HG03196 (cell line): Measurements from ENCODE around the gene RCBTB2.

Experiments
- ATAC-seq: cut with Tn5 transposase; IDR thresholded peaks from one replicate; pipeline ENCODE4 v1.9.1; 2021; ENCODE audit not compliant: unreplicated experiment

Gene RCBTB2

GRCh38 chr13:48531416-48532255 is 1.2 kb downstream of the RCBTB2 start:
- no peak for ATAC-seq

- no peak for ATAC-seq
These were observed 2.0 kb downstream of the RCBTB2 start for GRCh38 chr13:48530833-48531232.

GRCh38 chr13:48528720-48529119 is 4.2 kb downstream of the RCBTB2 start:
- no peak for ATAC-seq

- no peak for ATAC-seq
These were observed 4.9 kb downstream of the RCBTB2 start for GRCh38 chr13:48527955-48528354.

DNA sequence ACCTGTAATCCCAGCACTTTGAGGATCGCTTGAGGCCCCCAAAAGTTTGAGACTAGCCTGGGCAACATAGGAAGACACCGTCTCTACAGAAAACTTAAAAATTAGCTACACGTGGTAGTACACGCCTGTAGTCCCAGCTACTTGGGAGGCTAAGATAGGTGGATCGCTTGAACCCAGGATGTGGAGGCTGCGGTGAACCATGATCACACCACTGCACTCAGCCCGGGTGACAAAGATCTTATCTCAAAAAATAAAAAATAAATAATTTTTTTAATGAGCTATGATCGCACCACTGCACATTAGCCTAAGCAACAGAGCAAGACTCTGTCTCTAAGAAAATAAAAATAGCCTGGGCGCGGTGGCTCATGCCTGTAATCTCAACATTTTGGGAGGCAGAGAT is 6.6 kb downstream of the RCBTB2 start:
- no peak for ATAC-seq

- ATAC-seq = no peak
These were observed 14.8 kb downstream of the RCBTB2 start for GRCh38 chr13:48518083-48518482.

- ATAC-seq = no peak
These were observed 17.1 kb downstream of the RCBTB2 start for GRCh38 chr13:48515732-48516131.

DNA sequence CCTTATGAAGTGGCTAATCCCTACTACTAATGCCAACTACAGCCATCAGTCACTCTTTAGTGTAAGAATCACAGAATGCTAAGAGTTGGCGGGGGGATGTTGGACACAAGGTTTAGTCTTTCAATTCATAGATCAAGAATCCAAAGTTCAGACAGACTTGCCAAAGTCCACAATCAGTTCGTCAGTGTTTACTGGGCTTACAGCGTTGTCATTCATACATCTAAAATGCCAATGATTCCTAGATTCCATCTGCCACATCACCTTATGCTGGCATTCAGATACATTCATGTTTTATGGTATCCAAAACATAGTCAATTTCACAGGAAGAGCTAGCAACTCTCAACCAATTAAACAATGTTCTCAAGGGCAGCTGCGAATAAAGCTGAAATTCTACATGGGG is 18.1 kb downstream of the RCBTB2 start:
- no peak for ATAC-seq

- no peak for ATAC-seq
These were observed 21.2 kb downstream of the RCBTB2 start for GRCh38 chr13:48511621-48512230.

DNA sequence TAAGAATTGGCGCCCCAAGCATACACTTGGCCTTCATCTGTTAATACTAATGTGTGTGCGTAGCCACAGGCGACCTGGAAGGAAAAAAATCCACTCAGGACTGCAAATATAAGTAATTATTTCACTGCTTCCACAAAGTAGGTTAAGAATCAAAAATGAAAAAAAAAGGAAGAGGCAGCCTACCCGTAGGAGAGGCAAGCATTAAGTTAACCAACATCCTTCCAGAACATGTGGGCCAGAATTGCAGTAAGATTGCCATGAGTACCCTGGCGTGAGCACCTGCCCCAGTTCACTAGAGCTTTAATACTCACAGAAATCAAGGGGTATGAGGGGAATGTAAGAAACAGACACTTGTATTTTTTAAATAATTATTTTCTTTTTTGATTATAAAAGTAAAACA is 22.2 kb downstream of the RCBTB2 start:
- no peak for ATAC-seq

DNA sequence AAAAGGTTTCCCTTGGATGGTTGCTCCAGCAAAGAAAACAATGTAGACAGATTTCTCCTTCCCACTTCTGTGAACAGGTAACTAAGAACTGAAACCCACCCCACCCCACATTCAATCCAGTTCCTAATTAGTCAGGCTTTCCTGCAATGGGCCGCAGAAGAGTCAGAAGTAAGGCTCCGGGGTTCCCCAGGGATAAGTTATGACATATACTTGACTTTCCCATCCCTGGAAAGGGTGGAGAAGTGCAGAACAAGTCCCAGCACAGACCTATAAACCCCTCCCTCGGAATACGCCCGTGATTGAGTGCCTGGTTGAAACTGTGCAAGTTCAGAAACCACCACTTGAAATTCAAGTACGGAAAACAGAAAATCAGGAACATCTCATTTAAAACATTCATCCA is 24.9 kb downstream of the RCBTB2 start:
- no peak for ATAC-seq

DNA sequence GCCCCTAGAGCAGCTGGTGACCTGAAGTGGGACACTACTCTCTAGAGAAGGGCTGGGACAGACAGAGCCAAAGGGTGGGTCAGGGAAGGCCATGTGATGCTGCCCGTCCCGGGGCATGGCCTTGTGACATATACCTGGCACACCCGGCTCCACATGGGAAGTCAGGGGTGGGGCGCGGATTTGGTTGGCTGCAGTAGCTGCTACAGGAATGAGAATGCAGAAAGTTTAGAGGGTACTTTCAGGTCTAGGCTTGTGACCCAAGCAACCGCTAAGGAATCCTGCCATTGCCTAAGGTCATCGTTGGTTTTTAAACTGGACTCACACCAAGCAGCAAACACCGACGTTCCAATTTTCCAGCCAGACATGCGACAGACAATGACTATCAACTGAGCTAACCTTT is 25.9 kb downstream of the RCBTB2 start:
- no peak for ATAC-seq

DNA sequence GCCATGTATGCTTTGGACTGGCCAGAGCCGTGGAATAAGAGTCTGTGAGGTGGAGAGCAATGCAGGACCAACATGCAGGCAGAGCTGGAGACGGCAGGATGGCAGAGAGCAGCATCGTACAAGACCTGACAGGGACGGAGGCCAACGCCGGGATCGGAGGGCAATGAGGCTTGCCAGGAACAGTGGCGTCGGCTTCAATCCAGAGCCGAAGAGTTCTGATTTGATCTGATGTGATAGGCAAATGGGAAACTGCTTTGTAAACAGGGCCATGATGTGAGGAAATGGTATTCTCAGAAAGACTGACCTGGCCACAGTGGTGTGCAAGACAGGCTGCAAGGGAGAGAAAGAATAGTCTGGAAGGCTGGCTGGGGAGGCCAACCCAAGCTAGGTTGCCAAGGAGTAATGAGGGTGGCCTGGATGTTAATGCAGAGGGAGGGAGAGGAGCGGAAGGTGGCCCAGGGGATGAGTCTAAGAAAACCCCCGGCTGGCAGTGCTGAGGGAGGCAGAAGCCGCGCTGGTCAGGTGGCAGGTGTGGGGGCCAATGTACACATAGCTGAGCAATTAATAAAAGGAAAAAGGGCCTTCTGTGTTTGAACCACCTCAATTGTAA is 26.7 kb downstream of the RCBTB2 start:
- ATAC-seq = peak; percentile 25

DNA sequence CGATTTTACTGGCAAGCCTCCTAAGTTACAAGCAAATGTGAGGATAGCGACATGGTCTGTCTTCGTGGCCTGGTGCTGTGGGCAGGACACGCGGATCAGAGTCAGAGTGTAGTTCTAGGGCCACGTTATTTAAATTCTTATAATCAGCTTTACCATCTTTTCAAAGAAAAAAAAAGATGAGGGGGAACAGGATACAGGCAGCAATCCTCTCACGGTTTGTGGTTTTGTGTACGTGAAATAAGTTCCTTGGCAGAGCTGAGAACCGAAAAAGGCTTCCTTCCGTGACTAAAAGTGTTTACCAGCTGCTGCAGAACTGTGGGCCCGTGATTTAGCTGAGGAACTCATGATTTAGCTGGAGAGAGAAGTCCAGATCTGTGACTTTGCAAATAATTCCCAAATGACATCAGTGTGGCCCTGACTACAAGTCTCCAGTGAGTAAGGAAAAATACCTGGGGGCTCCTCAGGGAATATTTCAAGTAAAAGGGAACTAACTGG is 27.2 kb downstream of the RCBTB2 start:
- peak; percentile 70 for ATAC-seq

GRCh38 chr13:48505012-48505411 is 27.9 kb downstream of the RCBTB2 start:
- ATAC-seq = no peak

DNA sequence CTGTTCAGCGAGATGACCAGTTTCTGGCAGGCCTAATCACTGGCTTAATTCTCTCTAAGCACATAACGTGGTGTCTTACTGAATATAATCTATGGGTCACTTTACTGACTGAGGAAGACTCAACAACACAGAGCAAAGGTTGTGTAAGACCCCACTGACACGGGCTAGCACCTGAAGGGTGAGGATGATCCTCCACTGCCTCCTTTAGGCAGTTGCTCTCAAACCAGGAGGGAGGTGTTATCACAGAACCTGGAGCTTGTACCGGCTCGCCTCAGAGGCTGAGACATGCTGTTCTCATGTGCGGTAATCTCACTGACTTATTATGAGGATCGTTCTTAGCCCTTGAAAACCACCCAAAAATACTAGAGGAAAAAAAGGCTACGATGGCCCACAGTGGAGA is 28.3 kb downstream of the RCBTB2 start:
- no peak for ATAC-seq

DNA sequence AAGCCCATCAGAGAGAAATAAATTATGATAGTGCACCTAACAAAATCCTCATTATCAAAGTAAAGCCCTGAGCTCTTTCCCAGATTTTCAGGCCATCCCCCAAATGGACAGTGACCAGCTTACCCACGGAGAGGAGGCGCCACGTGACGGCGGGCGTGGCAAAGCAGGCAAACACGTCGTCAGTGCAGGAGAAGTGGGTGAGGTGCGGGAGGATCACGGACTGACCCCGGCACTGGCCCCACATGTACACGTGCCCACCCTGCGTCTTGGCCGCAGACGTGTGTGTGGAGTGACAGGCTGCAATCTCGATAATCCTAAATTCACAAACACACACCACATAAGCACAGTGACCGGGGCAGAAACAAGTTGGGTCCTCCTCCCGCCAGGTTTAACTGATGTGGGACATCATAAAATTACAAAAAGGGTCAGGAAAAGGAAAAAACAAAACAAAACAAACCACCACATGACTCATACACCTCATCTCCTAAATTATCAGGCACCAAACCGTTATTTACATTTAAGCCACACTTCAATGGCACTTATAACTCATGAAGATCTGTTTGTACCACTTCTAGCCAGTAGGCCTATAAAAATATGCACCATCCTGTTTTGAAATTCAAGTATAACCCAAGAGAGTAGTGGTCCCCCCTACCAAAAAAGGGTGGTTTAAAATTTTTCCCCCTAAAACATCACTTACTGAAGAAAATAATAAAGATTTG is 30.1 kb downstream of the RCBTB2 start:
- ATAC-seq = no peak

DNA sequence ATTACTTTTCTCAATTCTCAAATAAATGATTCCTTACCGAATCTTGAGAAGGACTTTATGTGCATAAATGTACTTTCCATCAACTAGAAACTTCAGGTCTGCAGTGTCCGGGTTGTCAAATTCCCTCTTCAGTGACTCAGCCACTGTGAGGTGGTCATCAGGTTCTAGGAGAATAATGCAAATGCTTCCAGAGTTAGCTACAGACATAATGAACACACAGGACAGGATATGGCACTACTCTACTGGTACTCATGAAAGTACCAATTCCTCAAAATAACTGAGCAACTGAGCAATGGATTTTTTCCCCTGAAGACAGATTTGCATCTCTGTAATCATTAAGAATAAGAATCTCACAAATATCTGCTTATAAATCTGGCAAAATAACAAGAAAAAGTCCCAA is 31.2 kb downstream of the RCBTB2 start:
- ATAC-seq = peak; percentile 25

DNA sequence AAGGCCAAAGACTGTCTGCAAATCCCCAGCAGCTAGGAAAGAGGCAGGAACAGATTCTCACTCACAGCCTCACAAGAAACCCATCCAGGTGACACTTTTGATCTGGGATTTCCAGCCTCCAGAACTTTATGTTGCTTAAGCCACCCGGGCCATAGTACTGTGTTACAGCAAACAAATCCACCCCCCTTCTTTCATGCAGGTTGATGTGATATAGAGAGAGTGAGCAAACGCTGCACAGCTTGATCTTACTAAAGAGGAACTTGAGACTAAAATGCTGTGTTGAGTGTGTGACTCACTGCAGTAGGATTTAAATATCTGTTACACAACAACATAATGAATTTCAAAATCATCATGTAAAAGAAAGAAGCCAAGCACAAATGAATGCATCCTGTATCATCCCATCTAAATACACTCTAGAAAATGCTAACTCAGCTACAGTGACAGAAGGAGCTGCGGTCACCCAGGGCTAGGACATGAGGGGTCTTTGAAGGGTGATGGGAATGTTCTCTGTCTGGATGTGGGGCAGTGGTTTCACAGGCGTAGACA is 32.2 kb downstream of the RCBTB2 start:
- ATAC-seq = no peak

- ATAC-seq = no peak
These were observed 35.2 kb downstream of the RCBTB2 start for GRCh38 chr13:48497669-48498068.
